Smooth muscle cell (in vitro differentiated cells): ENCODE data around the gene PPP1R37. TPM values are rescaled to one million over a fixed set of nuclear protein-coding genes. Genes with fewer than 3 reads are reported as not detected.

Source experiments
- DNase-seq: peaks from one replicate; lab custom pipeline; 2025; ENCODE audit not compliant: unreplicated experiment; lab: John Stamatoyannopoulos, UW
- H2AFZ ChIP-seq: fragments of 200-600 bp; sonication (generic); 2 replicates; pipeline ENCODE4 v1.6.0; 2016; ENCODE audit warnings: antibody characterized with exemption, low read depth, mild to moderate bottlenecking
- H3F3A ChIP-seq: fragments of 200-600 bp; sonication (generic); 2 replicates; pipeline ENCODE4 v1.6.0; 2017; ENCODE audit warnings: antibody characterized with exemption, low read depth
- H3K27ac ChIP-seq: fragments of 200-600 bp; sonication (generic); 2 replicates; pipeline ENCODE4 v1.5.1; 2016; ENCODE audit warnings: low read depth, mild to moderate bottlenecking
- H3K27me3 ChIP-seq: fragments of 200-600 bp; sonication (generic); 2 replicates; pipeline ENCODE4 v1.6.1; 2016; ENCODE audit warnings: low read depth, mild to moderate bottlenecking
- H3K36me3 ChIP-seq: fragments of 200-600 bp; sonication (generic); 2 replicates; pipeline ENCODE4 v1.5.1; 2016; ENCODE audit warnings: low read depth
- H3K4me1 ChIP-seq: fragments of 200-600 bp; sonication (generic); 2 replicates; pipeline ENCODE4 v1.5.1; 2016; ENCODE audit warnings: low read depth
- H3K4me2 ChIP-seq: fragments of 200-600 bp; sonication (generic); 2 replicates; pipeline ENCODE4 v1.6.0; 2016; ENCODE audit warnings: mild to moderate bottlenecking
- H3K4me3 ChIP-seq: fragments of 200-600 bp; sonication (generic); 2 replicates; pipeline ENCODE4 v1.5.1; 2016; ENCODE audit warnings: mild to moderate bottlenecking
- H3K79me2 ChIP-seq: fragments of 200-600 bp; sonication (generic); 2 replicates; pipeline ENCODE4 v1.6.0; 2016; ENCODE audit warnings: low read depth, mild to moderate bottlenecking
- H3K9ac ChIP-seq: fragments of 200-600 bp; sonication (generic); 2 replicates; pipeline ENCODE4 v1.6.0; 2016; ENCODE audit warnings: low read depth
- H3K9me3 ChIP-seq: fragments of 200-600 bp; sonication (generic); replicated peaks from 2 replicates; pipeline ENCODE4 v1.5.1; 2016; ENCODE audit warnings: low read depth
- H4K20me1 ChIP-seq: fragments of 200-600 bp; sonication (generic); 2 replicates; pipeline ENCODE4 v1.6.0; 2016; ENCODE audit warnings: low read depth
- CTCF ChIP-seq: fragments of 200-600 bp; sonication (generic); IDR thresholded peaks from 2 replicates; pipeline ENCODE4 v1.5.1; 2017; ENCODE audit warnings: borderline replicate concordance, mild to moderate bottlenecking, antibody characterized with exemption; ENCODE audit not compliant: insufficient read depth, poor library complexity, severe bottlenecking
- WGBS: methylation state at CpG from one replicate; pipeline ENCODE4 v1.1.7; 2016; ENCODE audit warnings: low lambda C conversion rate; 5-methylcytosine and 5-hydroxymethylcytosine counted together
- polyA plus RNA-seq: library from polyadenylated mRNA; unstranded; fragments of >200 nt; fragmentation: Nextera tagmentation; extraction: Ambion mirVana; gene quantifications from 2 replicates; pipeline ENCODE4 v1.2.1, GENCODE V29; 2016
- total RNA-seq: library from RNA; depleted of rRNA; stranded (reverse); fragments of >200 nt; gene quantifications from 2 replicates; pipeline ENCODE4 v1.2.3, GENCODE V29; 2014

PPP1R37 gene
- total and polyA plus RNA-seq, 2 experiments from 2014 or later: 8.2 to 11.7 TPM

- Histone ChIP-seq H3K36me3 (peaks cover 4% of the 10 kb centered on the region), H3K27ac (no peak overlapping the region)
- no peak for TF ChIP-seq CTCF
Measured at GRCh38 chr19:45051929-45052579, 40.9 kb upstream of the PPP1R37 start.

GRCh38 chr19:45056831-45057230 lies 36.1 kb upstream of the PPP1R37 start:
- H3K27ac ChIP-seq: no peak overlapping the region
- H2AFZ ChIP-seq: no peak overlapping the region
- no peaks in the 10 kb centered on the region for H3K27me3 ChIP-seq
- no peak for TF ChIP-seq CTCF
- H3K4me1 ChIP-seq: no peaks in the 10 kb centered on the region
- H3K4me3 ChIP-seq: no peak overlapping the region
- H3K9ac ChIP-seq: no peak overlapping the region
- peaks cover 14% of the 10 kb centered on the region for H3K79me2 ChIP-seq
- peaks cover 4% of the 10 kb centered on the region for H3K36me3 ChIP-seq
- WGBS: 97% methylated on average over 8 of the region's 8 CpGs
- no peak for DNase-seq
- H3F3A ChIP-seq: no peaks in the 10 kb centered on the region
- H3K9me3 ChIP-seq: no peaks in the 10 kb centered on the region
- H3K4me2 ChIP-seq: no peak overlapping the region
- peaks cover 67% of the 10 kb centered on the region for H4K20me1 ChIP-seq

More at GRCh38 chr19:45051929-45052579, 40.9 kb upstream of the PPP1R37 start:
- no peak for DNase-seq
- Histone ChIP-seq H3K4me3 (no peak overlapping the region), H3K4me2 (no peak overlapping the region), H4K20me1 (peaks cover 97% of the 10 kb centered on the region), H3K4me1 (no peaks in the 10 kb centered on the region), H3K27me3 (no peaks in the 10 kb centered on the region), H3K9me3 (no peaks in the 10 kb centered on the region), H3K9ac (no peak overlapping the region), H3K79me2 (peaks cover 55% of the 10 kb centered on the region), H2AFZ (no peak overlapping the region), H3F3A (no peaks in the 10 kb centered on the region)
- 94% methylated on average over 9 of the region's 9 CpGs for WGBS

- Histone ChIP-seq H3K79me2 (peaks cover 8% of the 10 kb centered on the region), H3K4me3 (no peak overlapping the region), H3K36me3 (peaks cover 4% of the 10 kb centered on the region), H3K4me1 (no peaks in the 10 kb centered on the region), H3K27me3 (no peaks in the 10 kb centered on the region), H3K9me3 (no peaks in the 10 kb centered on the region), H3K27ac (no peak overlapping the region), H3K9ac (no peak overlapping the region), H3F3A (no peaks in the 10 kb centered on the region), H2AFZ (no peak overlapping the region), H3K4me2 (no peak overlapping the region), H4K20me1 (peaks cover 61% of the 10 kb centered on the region)
- no peak for TF ChIP-seq CTCF
- 97% methylated on average over 9 of the region's 9 CpGs for WGBS
- no peak for DNase-seq
Measured at GRCh38 chr19:45057444-45057843, 35.5 kb upstream of the PPP1R37 start.

- Histone ChIP-seq H3K27me3 (no peaks in the 10 kb centered on the region), H2AFZ (no peak overlapping the region), H3K4me1 (no peaks in the 10 kb centered on the region), H3K4me2 (no peak overlapping the region), H3K4me3 (no peak overlapping the region), H3K9me3 (no peaks in the 10 kb centered on the region), H3K79me2 (peaks cover 4% of the 10 kb centered on the region), H3K36me3 (peaks cover 4% of the 10 kb centered on the region), H3F3A (no peaks in the 10 kb centered on the region), H4K20me1 (peaks cover 50% of the 10 kb centered on the region), H3K9ac (no peak overlapping the region), H3K27ac (no peak overlapping the region)
- WGBS: 93% methylated on average over 8 of the region's 14 CpGs
- TF ChIP-seq CTCF: no peak
- no peak for DNase-seq
Measured at GRCh38 chr19:45058622-45059159, 34.3 kb upstream of the PPP1R37 start.
